ENCODE results near the gene DNAJA4.

- TF ChIP-seq CTCF (IDR thresholded peaks at IDR 0.05): no peak
- no peak for TF ChIP-seq POLR2A (IDR thresholded peaks at IDR 0.05)
These were observed 40.3 kb upstream of the DNAJA4 start for GRCh38 chr15:78224023-78224411.
